Lower leg skin (tissue), 4 donors: ENCODE measurements around the gene KCNN3. TPM values are rescaled to one million over a fixed set of nuclear protein-coding genes. Genes with fewer than 3 reads are reported as not detected.

Experiments
- DNase-seq, 2 donors: peaks; one replicate each; pipeline ENCODE4 v3.0.0-alpha.2; 2019; ENCODE audit warnings: low spot score in 2 of 2
- H3K4me3 ChIP-seq: fragments of 200-600 bp; sonication (generic); 2 replicates; pipeline ENCODE4 v1.5.1; 2017; ENCODE audit warnings: mild to moderate bottlenecking, low read depth; ENCODE audit not compliant: poor library complexity, severe bottlenecking
- CTCF ChIP-seq, 3 donors: fragments of 450-650 bp; IDR thresholded peaks; one replicate each; pipeline ENCODE4 v1.5.1; 2016; ENCODE audit warnings: antibody characterized with exemption in 3 of 3, mild to moderate bottlenecking in 3 of 3, moderate library complexity in 2 of 3
- POLR2A ChIP-seq, 2 donors: fragments of 450-650 bp; IDR thresholded peaks; one replicate each; pipeline ENCODE4 v1.6.1; 2016 to 2017; ENCODE audit warnings: antibody characterized with exemption in 2 of 2, mild to moderate bottlenecking in 1 of 2, moderate library complexity in 1 of 2
- WGBS, 2 donors: methylation state at CpG; one replicate each; pipeline ENCODE4 v1.1.5; 2018; 5-methylcytosine and 5-hydroxymethylcytosine counted together
- intact Hi-C: fragments of 100-400 bp; cut with DNase I; formaldehyde crosslinking; loops from one replicate; pipeline ENCODE4 v1.15.0; 2023; ENCODE audit warnings: low total_unique reads
- total RNA-seq, 4 donors: library from RNA; depleted of rRNA; stranded (reverse); fragments of >200 nt; gene quantifications; one replicate each; pipeline ENCODE4 v1.1.0, GENCODE V29; 2016

The KCNN3 gene
- total RNA-seq, 4 donors from 2014 or later, result 0.13 to 2.1 (median 0.36) TPM

DNA sequence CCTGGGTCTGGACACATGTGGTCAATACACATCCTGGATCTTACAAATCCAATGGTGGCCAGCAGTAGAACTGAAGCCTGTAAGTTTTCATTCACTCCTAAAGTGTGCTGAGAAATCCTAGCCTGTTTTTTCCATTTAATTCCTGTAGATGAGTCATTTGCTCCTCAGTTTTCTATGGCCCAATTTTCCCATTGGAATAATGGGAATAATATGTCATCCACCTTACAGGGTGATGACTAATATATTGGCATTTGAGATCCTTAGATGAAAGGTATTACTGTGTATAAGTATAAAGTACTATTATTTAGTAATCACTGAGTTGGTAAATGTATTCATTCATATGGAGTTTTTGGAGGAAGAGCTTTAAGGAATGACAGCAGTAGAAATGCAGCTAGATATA is 172.4 kb downstream of the KCNN3 start:
- intact Hi-C loops, result no loop called here
- no peak for DNase-seq
- H3K4me3 ChIP-seq, result no peak overlapping the region
- TF ChIP-seq POLR2A (IDR thresholded peaks at IDR 0.05) (no peak), CTCF (IDR thresholded peaks at IDR 0.05) (no peak)

DNA sequence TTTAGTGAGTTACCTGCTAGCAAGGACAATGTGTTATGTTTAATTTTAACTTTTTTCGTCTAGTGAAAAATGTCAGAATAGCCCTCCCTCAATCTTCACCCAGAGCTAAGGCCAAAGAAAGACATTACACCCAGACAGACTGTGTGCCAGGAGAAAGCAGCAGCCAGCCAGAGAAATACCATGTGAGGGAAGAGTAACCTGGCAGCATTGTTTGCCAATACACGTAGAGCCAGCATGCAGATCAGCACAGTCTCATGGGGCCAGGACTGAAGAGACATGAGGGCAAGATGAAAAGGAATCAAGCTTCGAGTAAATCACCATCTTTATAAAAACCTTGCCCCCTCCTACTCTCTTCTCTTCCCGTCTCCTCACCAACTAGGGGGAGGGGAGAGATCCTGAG is 173.6 kb downstream of the KCNN3 start:
- DNase-seq, result peak in 1 of 2 donors; percentile 13
- H3K4me3 ChIP-seq, result no peak overlapping the region
- TF ChIP-seq CTCF (IDR thresholded peaks at IDR 0.05) (no peak), POLR2A (IDR thresholded peaks at IDR 0.05) (no peak)
- intact Hi-C loops, result no loop called here
- 31 to 36% methylated on average over 4 of the region's 4 CpGs for WGBS, 2 donors

GRCh38 chr1:154695985-154696384 is 174.1 kb downstream of the KCNN3 start:
- peak in 1 of 2 donors; percentile 23 for DNase-seq
- intact Hi-C loops, result no loop called here
- 48 to 49% methylated on average over 2 of the region's 2 CpGs for WGBS, 2 donors
- TF ChIP-seq POLR2A (IDR thresholded peaks at IDR 0.05), result no peak
- no peak for TF ChIP-seq CTCF (IDR thresholded peaks at IDR 0.05)
- no peak overlapping the region for H3K4me3 ChIP-seq

DNA sequence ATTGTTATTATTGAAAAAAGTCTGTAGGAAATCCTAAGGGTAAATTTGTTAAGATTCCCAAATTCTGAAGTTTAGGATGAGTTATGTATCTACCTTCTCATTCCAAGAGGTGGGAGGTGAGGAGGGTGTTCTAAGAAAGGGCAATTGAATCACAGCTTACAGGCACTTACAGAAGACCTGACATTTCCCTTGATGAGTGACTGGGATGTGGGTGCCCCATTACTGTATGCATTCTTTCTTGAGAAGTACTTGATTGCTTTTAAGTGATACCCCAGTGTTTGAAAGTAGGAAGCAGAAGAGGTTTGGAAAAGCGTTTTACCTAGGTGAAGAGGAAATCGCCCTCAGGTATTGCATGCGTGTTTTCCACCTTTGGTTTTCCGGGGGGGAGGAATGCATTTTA is 175.1 kb downstream of the KCNN3 start:
- intact Hi-C loops, result no loop called here
- WGBS, 2 donors, result 83 to 84% methylated on average over 4 of the region's 4 CpGs
- DNase-seq, result peak in 1 of 2 donors; percentile 5
- no peak overlapping the region for H3K4me3 ChIP-seq
- TF ChIP-seq POLR2A (IDR thresholded peaks at IDR 0.05), result no peak
- TF ChIP-seq CTCF (IDR thresholded peaks at IDR 0.05), result no peak

DNA sequence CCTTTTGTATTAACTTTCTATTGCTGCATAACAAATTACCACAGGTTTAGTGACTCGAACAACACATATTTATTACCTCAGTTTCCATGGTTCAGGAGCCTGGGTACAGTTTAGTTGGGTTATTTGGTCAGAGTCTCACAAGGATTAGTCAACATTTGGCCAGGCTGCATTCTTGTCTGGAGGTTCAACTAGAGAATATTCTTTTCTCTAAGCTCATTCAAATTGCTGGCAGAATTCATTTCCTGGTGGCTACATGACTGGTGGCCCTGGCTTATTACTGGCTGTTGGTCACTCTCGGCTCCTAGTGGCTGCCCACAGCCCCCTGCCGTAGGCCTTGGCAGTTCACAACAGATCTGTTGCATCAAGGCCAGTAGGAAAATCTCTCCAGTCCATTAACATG is 181.0 kb downstream of the KCNN3 start:
- H3K4me3 ChIP-seq, result no peak overlapping the region
- 77 to 79% methylated on average over 3 of the region's 3 CpGs for WGBS, 2 donors
- intact Hi-C loops, result no loop called here
- TF ChIP-seq CTCF (IDR thresholded peaks at IDR 0.05), result no peak
- no peak for TF ChIP-seq POLR2A (IDR thresholded peaks at IDR 0.05)
- no peak for DNase-seq

- intact Hi-C loops, result no loop called here
- no peak overlapping the region for H3K4me3 ChIP-seq
- 24 to 26% methylated on average over 2 of the region's 2 CpGs for WGBS, 2 donors
- TF ChIP-seq POLR2A (IDR thresholded peaks at IDR 0.05), result no peak
- no peak for TF ChIP-seq CTCF (IDR thresholded peaks at IDR 0.05)
- no peak for DNase-seq
Measured at GRCh38 chr1:154686507-154686906, 183.6 kb downstream of the KCNN3 start.
